ENCODE data around the gene NKX2-1.

The NKX2-1 gene

GRCh38 chr14:36517242-36518030, 2.6 kb downstream of the NKX2-1 start:
- DNase-seq = no peak

- no peak for DNase-seq
Measured at GRCh38 chr14:36516719-36517241, 3.3 kb downstream of the NKX2-1 start.

GRCh38 chr14:36515896-36516718, 3.9 kb downstream of the NKX2-1 start:
- no peak for DNase-seq

- no peak for DNase-seq
Measured at GRCh38 chr14:36515105-36515593, 4.9 kb downstream of the NKX2-1 start.

DNA sequence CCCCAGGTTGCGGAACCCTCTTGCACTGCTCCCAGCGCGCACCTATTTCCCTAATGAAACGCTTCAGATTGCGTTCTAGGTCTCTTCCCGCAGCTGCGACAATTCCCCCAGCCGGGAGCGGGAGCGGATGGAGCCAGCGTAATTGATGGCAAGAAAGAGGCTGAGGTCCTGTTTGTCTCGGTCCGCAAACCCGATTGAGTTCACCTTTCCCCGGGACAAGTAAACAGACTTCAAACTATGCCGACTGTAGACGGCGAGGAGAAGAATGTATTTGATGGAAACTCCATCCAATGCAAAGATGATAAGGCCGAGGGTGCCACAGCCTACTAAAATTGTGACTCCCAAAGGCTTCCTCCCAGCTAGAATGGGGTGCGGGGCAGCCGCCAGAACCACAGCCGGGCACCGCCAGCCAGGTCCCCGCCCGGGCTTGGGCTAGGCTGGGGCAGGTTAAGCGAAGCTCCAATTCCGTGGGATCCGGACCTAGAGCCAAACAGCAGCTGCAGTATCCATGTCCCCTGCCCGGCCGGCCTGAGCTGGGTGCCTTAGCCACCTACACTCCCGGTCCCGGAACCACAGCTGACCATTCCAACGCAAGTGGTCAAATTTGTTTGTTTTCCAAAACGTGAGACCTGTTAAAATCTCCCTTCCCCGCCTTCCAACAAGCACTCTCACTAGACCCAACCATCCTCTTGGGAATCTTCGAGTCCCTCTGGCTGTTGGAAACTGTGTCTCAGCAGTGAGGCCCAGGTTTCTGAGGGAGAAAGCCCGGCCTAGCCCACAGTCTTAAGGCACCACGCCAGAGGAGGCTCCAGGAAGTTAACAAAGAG, 5.5 kb downstream of the NKX2-1 start:
- no peak for DNase-seq

DNA sequence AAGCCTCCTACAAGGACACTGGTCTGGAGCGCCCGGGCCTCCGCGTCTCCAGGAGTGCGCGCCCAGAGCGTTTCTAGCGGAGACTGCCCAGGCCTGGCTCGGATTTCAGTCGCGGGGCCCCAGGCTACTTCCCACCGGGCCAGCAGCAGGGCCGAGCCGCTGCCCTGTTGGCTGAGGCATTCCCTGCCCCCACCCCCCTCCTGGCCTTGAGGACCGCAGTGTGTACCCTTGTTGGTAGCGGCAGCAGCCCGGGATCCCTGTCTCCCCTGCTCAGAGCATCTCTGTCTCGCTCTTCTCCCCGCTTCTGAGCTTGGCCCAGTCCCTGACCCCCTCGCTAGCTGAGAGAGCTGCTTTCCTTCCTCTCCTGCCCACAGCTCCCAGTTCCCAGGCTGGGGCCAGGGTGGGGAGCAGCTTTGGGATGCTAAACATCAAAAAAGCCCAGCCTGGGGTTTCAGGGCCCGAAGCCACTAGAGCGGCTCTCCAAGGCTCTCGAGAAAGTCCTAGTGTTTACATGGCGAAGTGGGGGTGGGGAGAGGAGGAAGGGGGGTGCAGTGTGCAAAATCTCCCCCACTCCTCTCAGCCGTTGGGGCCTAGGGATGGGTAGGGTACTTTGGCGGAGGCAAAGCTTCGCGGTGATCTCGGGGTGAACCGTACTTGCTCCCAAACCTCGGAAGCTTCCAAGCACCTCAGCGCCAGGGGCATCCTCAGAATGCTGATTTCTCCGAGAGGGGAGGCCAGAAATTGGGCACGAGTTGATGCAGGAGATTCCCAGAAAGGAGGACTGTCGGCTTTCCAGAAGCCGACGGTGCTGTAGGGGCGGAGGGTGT, 6.4 kb downstream of the NKX2-1 start:
- no peak for DNase-seq

GRCh38 chr14:36513012-36513420, 7.0 kb downstream of the NKX2-1 start:
- no peak for DNase-seq

- DNase-seq = no peak
Measured at GRCh38 chr14:36512585-36513003, 7.4 kb downstream of the NKX2-1 start.

- DNase-seq = no peak
Measured at GRCh38 chr14:36511981-36512584, 7.9 kb downstream of the NKX2-1 start.

DNA sequence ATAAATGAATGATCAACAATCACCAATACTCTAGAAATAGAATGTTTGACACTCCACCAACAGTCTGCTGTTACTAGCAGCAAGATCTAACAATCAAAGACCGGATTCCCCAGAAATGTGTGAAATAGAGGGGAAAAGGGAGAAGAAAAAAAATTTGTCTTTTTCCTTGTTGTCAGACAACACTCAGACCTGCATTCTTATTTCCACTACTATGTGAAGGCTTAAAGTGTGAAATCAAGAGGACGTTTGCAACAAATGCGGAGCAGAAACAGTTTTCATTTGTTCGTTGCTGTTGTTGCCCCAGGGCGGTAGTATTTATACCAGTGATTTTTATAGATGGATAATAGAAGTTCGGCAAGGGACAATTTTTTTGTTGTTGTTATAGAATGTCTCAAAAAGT, 9.2 kb downstream of the NKX2-1 start:
- DNase-seq = no peak

DNA sequence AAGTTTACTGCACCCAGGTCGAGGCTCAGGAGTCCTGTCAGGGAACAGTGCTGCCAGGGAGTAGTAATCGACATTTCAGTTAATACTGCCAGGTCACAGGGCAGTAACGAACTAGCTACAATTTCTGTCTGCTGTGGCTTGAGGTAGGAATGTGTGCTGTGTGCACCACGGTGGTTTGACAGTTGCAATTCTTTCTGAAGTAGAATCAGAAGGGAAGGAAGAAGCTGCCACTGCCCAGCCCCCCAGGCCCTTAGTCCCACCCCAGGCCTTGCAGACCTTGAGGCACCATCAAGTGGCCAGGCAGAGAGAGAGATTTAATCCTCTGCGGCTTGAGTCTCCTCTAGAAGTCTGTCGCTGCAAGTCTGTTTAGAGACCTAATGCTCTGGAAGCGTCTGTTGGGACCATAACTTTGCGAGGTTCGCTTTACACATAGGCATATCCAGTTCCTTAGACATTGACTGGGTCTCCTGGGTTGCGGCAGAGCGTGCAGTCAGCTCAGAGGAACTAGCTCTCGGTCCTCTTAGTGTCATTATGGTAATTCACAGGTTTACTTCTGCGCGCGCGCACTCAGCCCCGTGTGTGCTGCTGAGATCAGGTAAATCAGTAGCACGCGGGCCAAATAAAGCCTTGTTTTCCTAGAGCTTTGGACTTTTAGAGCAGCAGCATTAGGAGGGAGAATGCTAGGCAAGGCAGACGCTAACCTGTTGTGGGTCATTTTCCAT, 9.8 kb downstream of the NKX2-1 start:
- no peak for DNase-seq

- DNase-seq = no peak
Measured at GRCh38 chr14:36509069-36509917, 10.7 kb downstream of the NKX2-1 start.

DNA sequence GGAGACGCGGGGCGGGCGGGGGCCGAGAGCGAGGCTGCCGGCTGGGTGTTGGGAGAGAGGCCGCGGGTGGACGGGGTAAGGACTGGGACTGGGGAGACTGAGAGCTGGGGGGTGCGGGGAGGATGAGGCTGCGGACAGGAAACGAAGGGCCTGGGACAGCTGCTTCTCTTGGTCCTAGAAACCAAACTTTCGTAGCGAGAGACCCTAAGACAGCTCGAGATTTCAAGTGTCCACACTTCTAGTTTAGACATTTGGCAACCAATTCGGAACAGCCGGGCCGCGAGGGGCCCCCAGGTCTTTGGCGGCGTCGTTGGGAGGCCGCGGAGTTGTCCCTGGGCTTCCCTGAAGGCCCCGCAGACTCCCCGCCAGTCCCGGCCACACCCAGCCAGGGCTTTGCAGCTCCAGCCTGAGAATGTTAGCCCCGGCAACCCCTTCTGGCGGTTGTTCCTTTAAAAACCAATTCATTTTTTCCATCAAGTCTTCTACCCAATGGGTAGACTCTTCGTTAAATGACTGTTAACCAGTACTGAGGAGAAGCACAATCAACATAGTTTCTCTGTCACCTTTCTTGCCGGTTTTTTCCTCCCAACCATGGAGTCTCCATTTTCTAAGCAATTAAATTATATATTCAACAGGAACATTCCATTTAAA, 11.5 kb downstream of the NKX2-1 start:
- no peak for DNase-seq

GRCh38 chr14:36507847-36508417, 12.1 kb downstream of the NKX2-1 start:
- DNase-seq = no peak

- DNase-seq = no peak
Measured at GRCh38 chr14:36506732-36507614, 13.1 kb downstream of the NKX2-1 start.

DNA sequence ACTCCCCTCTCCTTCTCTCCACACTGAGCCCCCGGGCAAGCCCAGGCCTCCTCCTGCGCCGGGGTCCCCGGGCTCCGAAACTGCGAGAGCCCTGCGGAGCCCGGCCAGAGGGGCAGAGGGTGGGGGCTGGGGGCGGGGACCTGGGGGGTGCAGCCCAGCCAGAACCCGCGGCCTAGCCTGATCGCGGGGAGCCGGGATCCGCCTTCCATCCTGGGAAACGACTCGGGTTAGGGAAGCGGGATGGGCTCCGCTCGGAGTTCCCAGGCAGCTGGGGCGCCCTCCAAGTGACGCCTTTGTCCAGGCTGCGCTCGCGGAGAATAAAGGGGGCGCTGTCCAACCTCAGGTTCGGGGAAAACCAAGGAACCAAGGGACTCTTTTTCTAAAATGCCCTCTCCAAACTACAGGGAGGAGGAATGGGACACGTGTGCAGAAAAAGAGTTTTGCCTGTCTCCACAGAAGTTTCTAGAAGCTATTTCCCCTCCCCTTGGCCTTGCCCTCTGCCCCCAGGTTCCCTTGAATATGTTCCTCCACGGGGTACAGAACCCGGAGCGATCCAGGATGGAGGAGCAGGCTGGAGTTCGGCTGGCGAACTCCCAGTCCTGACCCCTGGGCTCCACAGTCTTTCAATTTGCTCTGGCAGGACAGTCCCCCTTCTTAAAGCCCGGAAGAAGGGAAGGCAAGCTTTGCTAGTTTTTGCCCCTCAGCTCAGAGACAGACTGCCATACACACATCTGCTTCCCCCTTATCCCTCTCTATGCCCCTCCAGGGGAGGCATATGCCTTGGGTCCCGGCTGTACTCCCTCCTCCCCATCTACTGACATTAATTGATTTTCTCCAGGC, 13.9 kb downstream of the NKX2-1 start:
- DNase-seq = no peak
